Stimulated activated CD4-positive, alpha-beta T cell treated with anti-CD3 and anti-CD28 coated beads, Interleukin-12 subunit alpha, Interleukin-12 subunit beta, amount 100 ng/mL, for 48 hours (primary cell): Measurements from ENCODE around the gene VPS39.

ENCODE experiments used
- DNase-seq, 3 donors: peaks; one replicate each; pipeline ENCODE4 v3.0.0-alpha.2; 2020; ENCODE audit warnings: low read depth in 2 of 3, low spot score in 1 of 3

The VPS39 gene

GRCh38 chr15:42202653-42203052, 5.5 kb downstream of the VPS39 start:
- no peak for DNase-seq

- DNase-seq = no peak
These were observed 6.3 kb downstream of the VPS39 start for GRCh38 chr15:42201801-42202200.

GRCh38 chr15:42199126-42199525, 9.0 kb downstream of the VPS39 start:
- DNase-seq = no peak

GRCh38 chr15:42198516-42198915, 9.6 kb downstream of the VPS39 start:
- DNase-seq = no peak

GRCh38 chr15:42194513-42194912, 13.6 kb downstream of the VPS39 start:
- peak in 1 of 3 donors; percentile 7 for DNase-seq

- DNase-seq = no peak
These were observed 14.7 kb downstream of the VPS39 start for GRCh38 chr15:42193383-42193782.

- no peak for DNase-seq
These were observed 16.3 kb downstream of the VPS39 start for GRCh38 chr15:42191610-42192346.

GRCh38 chr15:42190370-42190769, 17.7 kb downstream of the VPS39 start:
- no peak for DNase-seq

GRCh38 chr15:42185801-42186200, 22.3 kb downstream of the VPS39 start:
- DNase-seq = no peak

GRCh38 chr15:42184736-42185135, 23.4 kb downstream of the VPS39 start:
- DNase-seq = no peak

- no peak for DNase-seq
These were observed 23.8 kb downstream of the VPS39 start for GRCh38 chr15:42184296-42184695.

- no peak for DNase-seq
These were observed 25.1 kb downstream of the VPS39 start for GRCh38 chr15:42182961-42183360.

GRCh38 chr15:42182328-42182886, 25.7 kb downstream of the VPS39 start:
- DNase-seq = no peak

- DNase-seq = no peak
These were observed 30.0 kb downstream of the VPS39 start for GRCh38 chr15:42178056-42178455.

GRCh38 chr15:42175671-42176070, 32.4 kb downstream of the VPS39 start:
- no peak for DNase-seq

- DNase-seq = no peak
These were observed 35.6 kb downstream of the VPS39 start for GRCh38 chr15:42172475-42172874.

GRCh38 chr15:42171795-42172194, 36.3 kb downstream of the VPS39 start:
- DNase-seq = no peak

- DNase-seq = no peak
These were observed 37.0 kb downstream of the VPS39 start for GRCh38 chr15:42171122-42171521.

- no peak for DNase-seq
These were observed 41.7 kb downstream of the VPS39 start for GRCh38 chr15:42166225-42166940.

GRCh38 chr15:42165106-42165505, 43.0 kb downstream of the VPS39 start:
- no peak for DNase-seq

- no peak for DNase-seq
These were observed 44.1 kb downstream of the VPS39 start for GRCh38 chr15:42163947-42164550.

GRCh38 chr15:42163291-42163690, 44.8 kb downstream of the VPS39 start:
- no peak for DNase-seq
